MG63 (cell line): ENCODE measurements around the gene TUFT1. TPM values are rescaled to one million over a fixed set of nuclear protein-coding genes. Genes with fewer than 3 reads are reported as not detected.

ENCODE experiments used
- DNase-seq: peaks from one replicate; pipeline ENCODE4 v3.0.0-alpha.2; 2020
- H3K27me3 ChIP-seq: fragments of 250-450 bp; sonication (Bioruptor Pico); 2 replicates; pipeline ENCODE4 v1.5.1; 2020; ENCODE audit warnings: mild to moderate bottlenecking, moderate library complexity
- H3K36me3 ChIP-seq: fragments of 250-450 bp; sonication (Bioruptor Pico); 2 replicates; pipeline ENCODE4 v1.5.1; 2020; ENCODE audit warnings: mild to moderate bottlenecking, moderate library complexity
- H3K4me3 ChIP-seq: fragments of 250-450 bp; sonication (Bioruptor Pico); 2 replicates; pipeline ENCODE4 v1.5.1; 2020; ENCODE audit warnings: mild to moderate bottlenecking, moderate library complexity
- H3K9me3 ChIP-seq: fragments of 250-450 bp; sonication (Bioruptor Pico); 2 replicates; pipeline ENCODE4 v1.5.1; 2020; ENCODE audit warnings: mild to moderate bottlenecking, moderate library complexity
- total RNA-seq: library from RNA; depleted of rRNA; stranded (reverse); fragments of >200 nt; shearing (Covaris generic); gene quantifications from 2 replicates; pipeline ENCODE4 v1.2.3, GENCODE V29; 2014; ENCODE audit warnings: low replicate concordance

The TUFT1 gene
- total RNA-seq, 1 experiment from 2014 or later = 19.8 TPM

- Histone ChIP-seq H3K36me3 (no peaks in the 10 kb centered on the region), H3K9me3 (no peaks in the 10 kb centered on the region), H3K27me3 (no peaks in the 10 kb centered on the region), H3K4me3 (no peak overlapping the region)
- DNase-seq = no peak
Measured at GRCh38 chr1:151526735-151527525, 13.2 kb upstream of the TUFT1 start.

- H3K9me3 ChIP-seq = no peaks in the 10 kb centered on the region
- no peak for DNase-seq
Measured at GRCh38 chr1:151529211-151529702, 10.9 kb upstream of the TUFT1 start.

GRCh38 chr1:151529781-151530180, 10.3 kb upstream of the TUFT1 start:
- no peaks in the 10 kb centered on the region for H3K27me3 ChIP-seq
- H3K36me3 ChIP-seq = no peaks in the 10 kb centered on the region
- H3K9me3 ChIP-seq = no peaks in the 10 kb centered on the region
- no peak overlapping the region for H3K4me3 ChIP-seq
- DNase-seq = no peak

More at GRCh38 chr1:151529211-151529702, 10.9 kb upstream of the TUFT1 start:
- no peaks in the 10 kb centered on the region for H3K27me3 ChIP-seq
- H3K4me3 ChIP-seq = no peak overlapping the region
- H3K36me3 ChIP-seq = no peaks in the 10 kb centered on the region

- Histone ChIP-seq H3K27me3 (no peaks in the 10 kb centered on the region), H3K4me3 (no peak overlapping the region), H3K36me3 (no peaks in the 10 kb centered on the region), H3K9me3 (no peaks in the 10 kb centered on the region)
- DNase-seq = no peak
Measured at GRCh38 chr1:151530461-151530860, 9.6 kb upstream of the TUFT1 start.

GRCh38 chr1:151533870-151534269, 6.2 kb upstream of the TUFT1 start:
- H3K27me3 ChIP-seq = no peaks in the 10 kb centered on the region
- H3K4me3 ChIP-seq = no peak overlapping the region
- no peaks in the 10 kb centered on the region for H3K36me3 ChIP-seq
- DNase-seq = no peak
- no peaks in the 10 kb centered on the region for H3K9me3 ChIP-seq

GRCh38 chr1:151534662-151535278, 5.3 kb upstream of the TUFT1 start:
- H3K36me3 ChIP-seq = no peaks in the 10 kb centered on the region
- peak; percentile 73 for DNase-seq

GRCh38 chr1:151535326-151536271, 4.5 kb upstream of the TUFT1 start:
- no peak for DNase-seq
- Histone ChIP-seq H3K27me3 (no peaks in the 10 kb centered on the region), H3K9me3 (no peaks in the 10 kb centered on the region), H3K4me3 (no peak overlapping the region), H3K36me3 (no peaks in the 10 kb centered on the region)

More at GRCh38 chr1:151534662-151535278, 5.3 kb upstream of the TUFT1 start:
- no peaks in the 10 kb centered on the region for H3K9me3 ChIP-seq
- no peak overlapping the region for H3K4me3 ChIP-seq
- H3K27me3 ChIP-seq = no peaks in the 10 kb centered on the region

GRCh38 chr1:151536499-151536898, 3.6 kb upstream of the TUFT1 start:
- no peaks in the 10 kb centered on the region for H3K27me3 ChIP-seq
- no peaks in the 10 kb centered on the region for H3K36me3 ChIP-seq
- no peak overlapping the region for H3K4me3 ChIP-seq
- H3K9me3 ChIP-seq = no peaks in the 10 kb centered on the region
- no peak for DNase-seq

- DNase-seq = peak; percentile 56
- H3K36me3 ChIP-seq = no peaks in the 10 kb centered on the region
- H3K4me3 ChIP-seq = no peak overlapping the region
- no peaks in the 10 kb centered on the region for H3K27me3 ChIP-seq
- H3K9me3 ChIP-seq = no peaks in the 10 kb centered on the region
Measured at GRCh38 chr1:151537112-151537511, 3.0 kb upstream of the TUFT1 start.

GRCh38 chr1:151539321-151540020, 638 bp upstream of the TUFT1 start:
- H3K27me3 ChIP-seq = no peaks in the 10 kb centered on the region
- no peaks in the 10 kb centered on the region for H3K9me3 ChIP-seq
- DNase-seq = peak; percentile 95
- peak overlapping the region; percentile 77 for H3K4me3 ChIP-seq
- no peaks in the 10 kb centered on the region for H3K36me3 ChIP-seq

- H3K36me3 ChIP-seq = no peaks in the 10 kb centered on the region; the same call in 1 of the 2 replicates
- DNase-seq = peak; percentile 27
- H3K9me3 ChIP-seq = no peaks in the 10 kb centered on the region
- H3K27me3 ChIP-seq = no peaks in the 10 kb centered on the region
- peak overlapping the region; percentile 77 for H3K4me3 ChIP-seq
Measured at GRCh38 chr1:151540982-151541377, 871 bp downstream of the TUFT1 start.

GRCh38 chr1:151541752-151542151, 1.6 kb downstream of the TUFT1 start:
- Histone ChIP-seq H3K27me3 (no peaks in the 10 kb centered on the region), H3K4me3 (peak overlapping the region; percentile 77), H3K36me3 (peaks cover 7% of the 10 kb centered on the region; the same call in 1 of the 2 replicates), H3K9me3 (no peaks in the 10 kb centered on the region)
- DNase-seq = no peak

- Histone ChIP-seq H3K36me3 (peaks cover 7% of the 10 kb centered on the region; the same call in 1 of the 2 replicates), H3K27me3 (no peaks in the 10 kb centered on the region), H3K9me3 (no peaks in the 10 kb centered on the region), H3K4me3 (peak overlapping the region; percentile 77)
- DNase-seq = peak; percentile 81
Measured at GRCh38 chr1:151542710-151543129, 2.6 kb downstream of the TUFT1 start.

- H3K4me3 ChIP-seq = no peak overlapping the region
- DNase-seq = no peak
Measured at GRCh38 chr1:151545542-151545941, 5.4 kb downstream of the TUFT1 start.

GRCh38 chr1:151546011-151546925, 6.2 kb downstream of the TUFT1 start:
- Histone ChIP-seq H3K27me3 (no peaks in the 10 kb centered on the region), H3K36me3 (peaks cover 18% of the 10 kb centered on the region), H3K4me3 (no peak overlapping the region), H3K9me3 (no peaks in the 10 kb centered on the region)
- no peak for DNase-seq

More at GRCh38 chr1:151545542-151545941, 5.4 kb downstream of the TUFT1 start:
- H3K36me3 ChIP-seq = peaks cover 18% of the 10 kb centered on the region
- no peaks in the 10 kb centered on the region for H3K9me3 ChIP-seq
- no peaks in the 10 kb centered on the region for H3K27me3 ChIP-seq
